Panc1 (cell line): ENCODE results near the gene AP3S2. TPM values are rescaled to one million over a fixed set of nuclear protein-coding genes. Genes with fewer than 3 reads are reported as not detected.

Experiments
- ATAC-seq: fragments of 200-7000 bp; cut with Tn5 transposase; 2 replicates; pipeline ENCODE4 v1.9.1; 2020; ENCODE audit warnings: mild to moderate bottlenecking, moderate library complexity
- BruUV-seq: library from RNA; stranded (reverse); fragments of 400-500 nt; replicated peaks from 2 replicates; lab custom pipeline; 2021; lab: Mats Ljungman, UMichigan
- CTCF ChIA-PET: fragments of 300-600 bp; sonication (Branson Sonifier 250); formaldehyde crosslinking; loops from one replicate; lab custom pipeline; 2022; ENCODE audit warnings: antibody characterized with exemption; lab: Charles Lee
- POLR2A ChIA-PET: fragments of 300-600 bp; sonication (Branson Sonifier 250); formaldehyde crosslinking; loops from one replicate; lab custom pipeline; 2022; ENCODE audit warnings: antibody characterized with exemption; lab: Charles Lee
- DNase-seq: peaks from one replicate; pipeline ENCODE4 v3.0.0-alpha.2; 2010; ENCODE audit warnings: low read depth, low spot score
- H3K27ac ChIP-seq: 2 replicates; pipeline ENCODE4 v1.5.1; 2011; ENCODE audit warnings: mild to moderate bottlenecking, low read length, inconsistent platforms
- H3K27me3 ChIP-seq: fragments of 200-500 bp; sonication (Bioruptor generic); 2 replicates; pipeline ENCODE4 v1.6.0; 2014; ENCODE audit warnings: low read length, inconsistent platforms; ENCODE audit not compliant: control insufficient read depth, insufficient read depth
- H3K36me3 ChIP-seq: fragments of 200-500 bp; sonication (Bioruptor generic); 2 replicates; pipeline ENCODE4 v1.5.1; 2014; ENCODE audit warnings: inconsistent platforms, mild to moderate bottlenecking, low read length, moderate library complexity; ENCODE audit not compliant: control insufficient read depth, insufficient read depth
- H3K4me1 ChIP-seq: 2 replicates; pipeline ENCODE4 v1.5.1; 2011; ENCODE audit warnings: inconsistent platforms, mild to moderate bottlenecking, low read length, moderate library complexity; ENCODE audit not compliant: control insufficient read depth, insufficient read depth
- H3K4me3 ChIP-seq, 2 experiments: 2 replicates each; pipeline ENCODE4 v1.5.1; 2011 to 2012; ENCODE audit warnings: low read depth in 2 of 2, low read length in 2 of 2, mild to moderate bottlenecking in 2 of 2, inconsistent platforms in 1 of 2, moderate library complexity in 1 of 2
- H3K9me3 ChIP-seq: fragments of 200-500 bp; sonication (Bioruptor generic); 2 replicates; pipeline ENCODE4 v1.5.1; 2014; ENCODE audit warnings: low read depth, mild to moderate bottlenecking, inconsistent platforms, low read length, moderate library complexity; ENCODE audit not compliant: control insufficient read depth, insufficient read depth
- CTCF ChIP-seq: fragments of 450-650 bp; IDR thresholded peaks from 2 replicates; pipeline ENCODE4 v1.5.1; 2017; ENCODE audit warnings: mild to moderate bottlenecking
- POLR2AphosphoS5 ChIP-seq: IDR thresholded peaks from 2 replicates; pipeline ENCODE4 v1.6.1; 2012; ENCODE audit warnings: mild to moderate bottlenecking, low read depth, low read length, moderate library complexity
- REST ChIP-seq, 2 experiments: IDR thresholded peaks; 2 replicates each; pipeline ENCODE4 v1.6.1; 2011 to 2012; ENCODE audit warnings: low read depth in 2 of 2, control low read depth in 1 of 2, low read length in 1 of 2, mild to moderate bottlenecking in 1 of 2, moderate library complexity in 1 of 2; ENCODE audit not compliant: insufficient read depth in 1 of 2
- SIN3A ChIP-seq: IDR thresholded peaks from 2 replicates; pipeline ENCODE4 v1.6.1; 2012; ENCODE audit warnings: low read depth, mild to moderate bottlenecking, low read length, moderate library complexity, borderline replicate concordance; ENCODE audit not compliant: insufficient read depth
- TCF7L2 ChIP-seq: IDR thresholded peaks from 2 replicates; pipeline ENCODE4 v1.6.1; 2011; ENCODE audit warnings: mild to moderate bottlenecking, low read depth, low read length, inconsistent platforms
- in situ Hi-C: cut with HindIII; loops from 2 replicates; pipeline ENCODE4 v1.10.0; 2016; ENCODE audit warnings: low sequenced_read_pairs, low pct_unique_long_range_greater_than_20kb
- intact Hi-C: fragments of 100-400 bp; cut with micrococcal nuclease; formaldehyde crosslinking; loops from one replicate; pipeline ENCODE4 v1.10.0; 2022; ENCODE audit not compliant: unreplicated experiment
- total RNA-seq: library from RNA; stranded (reverse); gene quantifications from one replicate; pipeline ENCODE4 v1.2.1, GENCODE V29; 2021; ENCODE audit not compliant: unreplicated experiment

The AP3S2 gene
- total RNA-seq, 1 experiment from 2014 or later: 24.6 TPM

- no peaks in the 10 kb centered on the region for H3K36me3 ChIP-seq
- TF ChIP-seq SIN3A (no peak), TCF7L2 (no peak)
- ATAC-seq: no peak
- H3K27me3 ChIP-seq: no peaks in the 10 kb centered on the region
- POLR2A ChIA-PET: interaction anchor here (0.7 kb wide), 1 partner anchor 421 kb away, joined by 3 read pairs; the partner anchor contains the start of gene CIB1
- no TSS peak for BruUV-seq
- intact Hi-C loops: no loop called here
- H3K4me1 ChIP-seq: peaks cover 45% of the 10 kb centered on the region
- H3K27ac ChIP-seq: peak overlapping the region; percentile 82
- peak overlapping the region; percentile 61 to 80; a peak in 3 of 4 replicates for H3K4me3 ChIP-seq
- DNase-seq: no peak
- CTCF ChIA-PET: interaction anchor here (0.6 kb wide), 1 partner anchor 16 kb away, joined by 3 read pairs; no protein-coding TSS in a partner anchor
- H3K9me3 ChIP-seq: no peaks in the 10 kb centered on the region
- in situ Hi-C loops: no loop called here
These were observed 80.9 kb downstream of the AP3S2 start for GRCh38 chr15:89812847-89813320.

DNA sequence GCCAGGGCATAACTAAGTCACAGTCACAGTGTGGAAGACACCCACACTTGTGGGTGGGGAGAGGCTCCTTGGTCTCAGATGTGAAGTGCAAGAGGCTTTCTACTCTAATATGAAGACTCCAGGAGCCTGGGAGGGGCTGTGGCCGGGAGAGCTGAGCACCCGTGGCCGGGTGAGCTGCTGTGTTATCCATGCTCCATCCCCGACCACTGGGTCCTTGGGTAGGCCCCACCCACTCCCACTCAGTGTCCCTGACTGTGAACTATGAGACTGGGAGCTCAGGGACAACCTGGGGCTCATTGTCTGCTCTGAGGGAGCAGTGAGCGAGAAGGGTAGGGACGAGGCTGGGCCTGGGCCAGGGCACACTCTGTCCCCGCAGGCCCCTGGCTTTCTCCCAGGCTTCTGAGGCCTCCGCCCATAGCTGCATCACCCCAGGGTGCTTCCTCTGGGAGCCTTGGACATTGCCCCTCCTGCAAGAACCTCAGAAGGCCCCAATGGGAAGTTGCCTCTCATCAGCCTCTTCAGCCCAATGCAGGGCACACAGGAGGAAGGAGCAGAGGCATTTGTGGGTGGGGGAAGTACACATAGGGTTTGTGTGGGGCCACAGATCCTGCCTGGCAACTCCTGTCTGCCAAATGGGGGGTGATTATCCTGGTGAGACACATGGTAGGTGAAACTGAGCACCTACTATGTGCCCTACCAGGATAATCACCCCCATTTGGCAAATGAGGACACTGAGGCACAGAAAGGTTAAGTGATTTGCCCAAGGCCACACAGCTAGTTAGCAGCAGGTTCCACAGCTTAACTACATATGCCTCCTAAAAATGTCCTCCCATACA is 81.6 kb downstream of the AP3S2 start:
- in situ Hi-C loops (no loop called here), intact Hi-C loops (no loop called here)
- ATAC-seq (peak; percentile 39), DNase-seq (no peak)
- no TSS peak for BruUV-seq
- TF ChIP-seq TCF7L2: no peak
- TF ChIP-seq CTCF: no peak
- no peak for TF ChIP-seq SIN3A
- TF ChIP-seq POLR2AphosphoS5: no peak
- TF ChIP-seq REST (IDR thresholded peaks at IDR 0.05; ENCODE audit: insufficient read depth in 1 of 2, low read depth in 2 of 2, low read length in 1 of 2): no peak
- peak overlapping the region in 1 of 2 experiments; percentile 80; a peak in 2 of 4 replicates for H3K4me3 ChIP-seq
- ChIA-PET CTCF (interaction anchor here (0.6 kb wide), 1 partner anchor 17 kb away, joined by 3 read pairs; no protein-coding TSS in a partner anchor), POLR2A (no interaction called here)
- no peaks in the 10 kb centered on the region for H3K27me3 ChIP-seq
- peaks cover 45% of the 10 kb centered on the region for H3K4me1 ChIP-seq
- no peaks in the 10 kb centered on the region for H3K36me3 ChIP-seq
- H3K9me3 ChIP-seq: no peaks in the 10 kb centered on the region
- H3K27ac ChIP-seq: peak overlapping the region; percentile 82

DNA sequence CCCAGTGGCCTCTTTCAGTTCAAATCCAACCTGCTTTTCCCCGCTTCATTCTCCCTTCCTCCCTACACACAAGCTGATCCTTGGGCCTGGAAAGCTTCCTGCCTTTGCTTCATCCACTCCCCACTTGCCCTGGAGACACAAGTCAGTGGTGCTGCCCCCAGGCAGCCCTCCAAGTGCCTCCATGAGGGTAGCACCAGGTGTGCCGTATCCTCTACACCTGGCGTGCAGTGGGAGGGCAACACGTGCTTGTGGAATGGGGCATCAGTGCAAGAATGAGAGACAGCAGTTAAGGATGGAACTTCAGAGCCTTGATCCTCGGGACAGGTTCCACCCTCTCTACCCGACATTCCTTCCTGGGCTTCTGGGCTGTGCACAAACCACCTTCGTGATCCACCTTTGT is 83.0 kb downstream of the AP3S2 start:
- H3K9me3 ChIP-seq: no peaks in the 10 kb centered on the region
- peaks cover 40% of the 10 kb centered on the region for H3K4me1 ChIP-seq
- ChIA-PET POLR2A (no interaction called here), CTCF (no interaction called here)
- in situ Hi-C loops (no loop called here), intact Hi-C loops (no loop called here)
- H3K27ac ChIP-seq: no peak overlapping the region
- no peak overlapping the region for H3K4me3 ChIP-seq
- ATAC-seq (no peak), DNase-seq (no peak)
- no peaks in the 10 kb centered on the region for H3K36me3 ChIP-seq
- BruUV-seq: TSS peak; percentile 29
- TF ChIP-seq REST (IDR thresholded peaks at IDR 0.05; ENCODE audit: insufficient read depth in 1 of 2, low read depth in 2 of 2, low read length in 1 of 2): no peak
- TF ChIP-seq POLR2AphosphoS5: no peak
- no peak for TF ChIP-seq SIN3A
- H3K27me3 ChIP-seq: no peaks in the 10 kb centered on the region
